HG03521 (cell line): ENCODE results near the gene NPBWR2.

ENCODE experiments used
- ATAC-seq: cut with Tn5 transposase; IDR thresholded peaks from one replicate; pipeline ENCODE4 v1.9.1; 2021; ENCODE audit warnings: mild to moderate bottlenecking, moderate library complexity; ENCODE audit not compliant: unreplicated experiment

Gene NPBWR2

GRCh38 chr20:64076061-64076997, 31.0 kb downstream of the NPBWR2 start:
- ATAC-seq, result no peak

GRCh38 chr20:64075556-64075955, 31.8 kb downstream of the NPBWR2 start:
- ATAC-seq, result no peak

GRCh38 chr20:64074963-64075362, 32.4 kb downstream of the NPBWR2 start:
- no peak for ATAC-seq

- no peak for ATAC-seq
Measured at GRCh38 chr20:64074184-64074789, 33.1 kb downstream of the NPBWR2 start.

- no peak for ATAC-seq
Measured at GRCh38 chr20:64073476-64074183, 33.7 kb downstream of the NPBWR2 start.

GRCh38 chr20:64072498-64073063, 34.8 kb downstream of the NPBWR2 start:
- no peak for ATAC-seq

GRCh38 chr20:64071341-64072332, 35.7 kb downstream of the NPBWR2 start:
- ATAC-seq, result no peak

GRCh38 chr20:64070244-64070993, 36.9 kb downstream of the NPBWR2 start:
- ATAC-seq, result no peak

GRCh38 chr20:64069614-64070243, 37.6 kb downstream of the NPBWR2 start:
- no peak for ATAC-seq

- no peak for ATAC-seq
Measured at GRCh38 chr20:64069209-64069613, 38.2 kb downstream of the NPBWR2 start.

- ATAC-seq, result no peak
Measured at GRCh38 chr20:64068386-64069208, 38.8 kb downstream of the NPBWR2 start.

GRCh38 chr20:64067733-64068307, 39.5 kb downstream of the NPBWR2 start:
- ATAC-seq, result no peak

- no peak for ATAC-seq
Measured at GRCh38 chr20:64067005-64067632, 40.2 kb downstream of the NPBWR2 start.

GRCh38 chr20:64065974-64066343, 41.4 kb downstream of the NPBWR2 start:
- ATAC-seq, result no peak

GRCh38 chr20:64065062-64065973, 42.0 kb downstream of the NPBWR2 start:
- no peak for ATAC-seq

- no peak for ATAC-seq
Measured at GRCh38 chr20:64064145-64064698, 43.1 kb downstream of the NPBWR2 start.
